ENCODE measurements around the gene TECTB. TPM values are rescaled to one million over a fixed set of nuclear protein-coding genes. Genes with fewer than 3 reads are reported as not detected.

The TECTB gene
- total RNA-seq (not detected), total RNA-seq (0 reads per million in 29 experiments)
- not detected for total RNA-seq (2013)

GRCh38 chr10:112283100-112283499 lies at the start of gene TECTB:
Gene TECTB (plus strand): TSS chr10:112283400. CDS start chr10:112283735, 335 bp downstream.
- Histone ChIP-seq H3K36me3 (ENCODE audit: control insufficient read depth in 2 of 2, extremely low read depth in 1 of 2, insufficient read depth in 1 of 2, low read length in 1 of 2) (no peaks in the 10 kb centered on the region), H3K27ac (ENCODE audit: low read length) (no peak within 1 kb of the TSS), H3K27me3 (replicated peaks in 1 of 2; ENCODE audit: control insufficient read depth in 2 of 2, extremely low read depth in 1 of 2, insufficient read depth in 2 of 2, low read length in 1 of 2) (peaks cover 2 to 4% of the 10 kb centered on the region in 2 experiments), H3K9me3 (no peaks in the 10 kb centered on the region), H3K4me1 (ENCODE audit: control insufficient read depth in 1 of 2, extremely low read depth in 1 of 2, insufficient read depth in 2 of 2, low read length in 2 of 2) (no peaks in the 10 kb centered on the region), H3K4me3 (ENCODE audit: control insufficient read depth in 1 of 2, extremely low read depth in 1 of 2, low read length in 1 of 2) (no peak within 1 kb of the TSS)
- no peak for ATAC-seq (replicated peaks in 1 of 4)
- ChIA-PET CTCF (no interaction called here), POLR2A (no interaction called here)
- DNase-seq: no peak
- Mint-ChIP-seq H3K4me3 (no peak within 1 kb of the TSS), H3K27me3 (peaks cover 25 to 46% of the 10 kb centered on the region in 2 donors), H3K27ac (no peak within 1 kb of the TSS), H3K36me3 (no peaks in the 10 kb centered on the region), H3K4me1 (no peaks in the 10 kb centered on the region), H3K9me3 (no peaks in the 10 kb centered on the region)
- WGBS (ENCODE audit: insufficient coverage): 89% methylated on average over 6 of the region's 6 CpGs

DNA sequence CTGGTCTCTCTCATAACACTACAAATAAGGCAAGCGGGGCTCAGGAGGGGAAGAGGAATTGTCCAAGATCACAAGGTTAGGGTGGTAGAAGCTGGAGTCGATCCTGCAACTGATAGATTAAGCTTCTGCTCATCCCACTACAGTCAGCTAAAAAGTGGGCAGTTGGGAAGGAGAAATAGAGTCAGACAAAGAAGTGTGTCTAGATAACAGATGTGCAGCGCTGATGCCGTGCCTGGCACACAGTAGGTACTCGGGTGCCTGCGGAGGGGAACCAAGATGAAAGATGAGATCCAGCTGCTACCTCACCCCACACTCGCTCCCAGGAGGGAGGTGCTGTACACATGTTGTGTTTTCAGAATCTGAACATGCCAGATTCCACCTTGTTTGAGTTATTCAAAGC lies 48.1 kb upstream of the TECTB start:
- 86% methylated on average over 4 of the region's 7 CpGs for WGBS (ENCODE audit: insufficient coverage)
- Mint-ChIP-seq H3K27me3 (peaks cover 0 to 7% of the 10 kb centered on the region in 2 donors), H3K4me1 (no peaks in the 10 kb centered on the region), H3K4me3 (no peak overlapping the region), H3K9me3 (peaks cover 0 to 17% (median 0%) of the 10 kb centered on the region in 3 donors), H3K27ac (no peak overlapping the region), H3K36me3 (no peaks in the 10 kb centered on the region)
- ATAC-seq (replicated peaks in 1 of 4): no peak
- H3K36me3 ChIP-seq (ENCODE audit: control insufficient read depth in 2 of 2, extremely low read depth in 1 of 2, insufficient read depth in 1 of 2, low read length in 1 of 2): no peaks in the 10 kb centered on the region
- H3K9me3 ChIP-seq: no peaks in the 10 kb centered on the region
- ChIA-PET CTCF (no interaction called here), POLR2A (no interaction called here)
- no peak for DNase-seq
- no peak overlapping the region for H3K4me3 ChIP-seq (ENCODE audit: control insufficient read depth in 1 of 2, extremely low read depth in 1 of 2, low read length in 1 of 2)
- H3K27ac ChIP-seq (ENCODE audit: low read length): no peak overlapping the region
- H3K27me3 ChIP-seq (replicated peaks in 1 of 2; ENCODE audit: control insufficient read depth in 2 of 2, extremely low read depth in 1 of 2, insufficient read depth in 2 of 2, low read length in 1 of 2): peaks cover 0 to 21% of the 10 kb centered on the region in 2 experiments
- no peaks in the 10 kb centered on the region for H3K4me1 ChIP-seq (ENCODE audit: control insufficient read depth in 1 of 2, extremely low read depth in 1 of 2, insufficient read depth in 2 of 2, low read length in 2 of 2)

DNA sequence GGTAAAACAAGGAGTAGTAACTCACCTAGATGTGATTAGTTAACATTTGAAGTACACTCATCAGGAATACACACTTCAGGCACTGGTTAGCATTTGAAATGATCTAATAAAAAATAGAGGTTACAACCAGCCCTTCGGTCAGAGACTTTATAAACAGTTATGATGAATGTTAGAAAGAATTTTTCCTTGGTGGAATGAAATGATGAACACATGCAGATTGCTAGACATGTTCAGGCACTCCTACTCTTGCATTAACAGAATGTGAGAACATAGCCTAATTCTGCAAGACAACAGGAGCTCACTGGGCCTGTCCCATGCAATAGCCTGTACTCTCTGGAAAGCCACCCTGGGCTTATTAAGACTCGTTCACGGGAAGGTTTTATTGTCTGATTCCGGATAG lies 47.3 kb upstream of the TECTB start:
- no peak overlapping the region for H3K27ac Mint-ChIP-seq
- no peak overlapping the region for H3K4me3 Mint-ChIP-seq
- POLR2A ChIA-PET: no interaction called here
- H3K9me3 ChIP-seq: no peaks in the 10 kb centered on the region
- H3K4me1 ChIP-seq (ENCODE audit: control insufficient read depth in 1 of 2, extremely low read depth in 1 of 2, insufficient read depth in 2 of 2, low read length in 2 of 2): no peaks in the 10 kb centered on the region
- ATAC-seq (replicated peaks in 1 of 4) (no peak), DNase-seq (no peak)
- CTCF ChIA-PET: no interaction called here
- no peaks in the 10 kb centered on the region for H3K4me1 Mint-ChIP-seq
- no CpG with 5 or more reads among the region's 4 CpGs for WGBS (ENCODE audit: insufficient coverage)
- H3K27me3 Mint-ChIP-seq: peaks cover under 1 to 7% of the 10 kb centered on the region in 2 donors
- H3K36me3 Mint-ChIP-seq: no peaks in the 10 kb centered on the region
- peaks cover 1 to 19% (median 2%) of the 10 kb centered on the region in 3 donors for H3K9me3 Mint-ChIP-seq
- H3K4me3 ChIP-seq (ENCODE audit: control insufficient read depth in 1 of 2, extremely low read depth in 1 of 2, low read length in 1 of 2): no peak overlapping the region
- H3K27ac ChIP-seq (ENCODE audit: low read length): no peak overlapping the region
- peaks cover 0 to 27% of the 10 kb centered on the region in 2 experiments for H3K27me3 ChIP-seq (replicated peaks in 1 of 2; ENCODE audit: control insufficient read depth in 2 of 2, extremely low read depth in 1 of 2, insufficient read depth in 2 of 2, low read length in 1 of 2)
- no peaks in the 10 kb centered on the region for H3K36me3 ChIP-seq (ENCODE audit: control insufficient read depth in 2 of 2, extremely low read depth in 1 of 2, insufficient read depth in 1 of 2, low read length in 1 of 2)

GRCh38 chr10:112236486-112236885 lies 46.7 kb upstream of the TECTB start:
- H3K4me1 Mint-ChIP-seq: no peaks in the 10 kb centered on the region
- no peaks in the 10 kb centered on the region for H3K36me3 ChIP-seq (ENCODE audit: control insufficient read depth in 2 of 2, extremely low read depth in 1 of 2, insufficient read depth in 1 of 2, low read length in 1 of 2)
- H3K27ac Mint-ChIP-seq: no peak overlapping the region
- no peaks in the 10 kb centered on the region for H3K36me3 Mint-ChIP-seq
- no peaks in the 10 kb centered on the region for H3K4me1 ChIP-seq (ENCODE audit: control insufficient read depth in 1 of 2, extremely low read depth in 1 of 2, insufficient read depth in 2 of 2, low read length in 2 of 2)
- H3K9me3 Mint-ChIP-seq: peaks cover 5 to 25% (median 6%) of the 10 kb centered on the region in 3 donors
- no peak overlapping the region for H3K27ac ChIP-seq (ENCODE audit: low read length)
- 100% methylated on average over 2 of the region's 3 CpGs for WGBS (ENCODE audit: insufficient coverage)
- DNase-seq (no peak), ATAC-seq (replicated peaks in 1 of 4) (no peak)
- CTCF ChIA-PET: no interaction called here
- H3K4me3 ChIP-seq (ENCODE audit: control insufficient read depth in 1 of 2, extremely low read depth in 1 of 2, low read length in 1 of 2): no peak overlapping the region
- peaks cover 0 to 23% of the 10 kb centered on the region in 2 experiments for H3K27me3 ChIP-seq (replicated peaks in 1 of 2; ENCODE audit: control insufficient read depth in 2 of 2, extremely low read depth in 1 of 2, insufficient read depth in 2 of 2, low read length in 1 of 2)
- no peaks in the 10 kb centered on the region for H3K9me3 ChIP-seq
- POLR2A ChIA-PET: no interaction called here
- H3K27me3 Mint-ChIP-seq: peaks cover 3 to 11% of the 10 kb centered on the region in 2 donors
- no peak overlapping the region for H3K4me3 Mint-ChIP-seq

DNA sequence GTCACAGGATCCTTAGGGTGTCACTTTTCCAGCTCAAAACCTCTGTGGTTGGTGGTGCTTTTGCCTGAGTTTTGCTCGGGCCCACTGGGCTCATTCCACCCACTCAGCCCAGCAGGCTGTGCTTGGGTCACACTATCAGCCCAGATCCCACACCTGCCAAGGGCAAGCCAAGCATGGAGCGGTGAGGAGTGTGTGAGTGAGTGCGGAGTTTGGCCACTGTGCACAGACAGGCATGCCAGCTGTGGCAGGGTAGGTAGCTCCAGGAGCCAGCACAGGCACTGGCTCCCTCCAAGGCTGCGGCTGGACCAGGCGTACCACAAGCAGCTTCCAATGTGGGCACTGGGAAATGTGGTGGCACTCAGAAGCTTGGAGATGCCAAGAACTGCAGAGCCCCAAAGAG lies 43.9 kb upstream of the TECTB start:
- Mint-ChIP-seq H3K27ac (no peak overlapping the region), H3K9me3 (peaks cover 5 to 26% (median 6%) of the 10 kb centered on the region in 3 donors), H3K4me1 (no peaks in the 10 kb centered on the region), H3K27me3 (peaks cover 14 to 24% of the 10 kb centered on the region in 2 donors), H3K36me3 (no peaks in the 10 kb centered on the region), H3K4me3 (no peak overlapping the region)
- Histone ChIP-seq H3K36me3 (ENCODE audit: control insufficient read depth in 2 of 2, extremely low read depth in 1 of 2, insufficient read depth in 1 of 2, low read length in 1 of 2) (no peaks in the 10 kb centered on the region), H3K4me3 (ENCODE audit: control insufficient read depth in 1 of 2, extremely low read depth in 1 of 2, low read length in 1 of 2) (no peak overlapping the region), H3K4me1 (ENCODE audit: control insufficient read depth in 1 of 2, extremely low read depth in 1 of 2, insufficient read depth in 2 of 2, low read length in 2 of 2) (no peaks in the 10 kb centered on the region), H3K27ac (ENCODE audit: low read length) (no peak overlapping the region), H3K27me3 (replicated peaks in 1 of 2; ENCODE audit: control insufficient read depth in 2 of 2, extremely low read depth in 1 of 2, insufficient read depth in 2 of 2, low read length in 1 of 2) (peaks cover 0 to 30% of the 10 kb centered on the region in 2 experiments), H3K9me3 (no peaks in the 10 kb centered on the region)
- ATAC-seq (replicated peaks in 1 of 4) (no peak), DNase-seq (no peak)
- ChIA-PET POLR2A (no interaction called here), CTCF (no interaction called here)
- 84% methylated on average over 5 of the region's 5 CpGs for WGBS (ENCODE audit: insufficient coverage)

DNA sequence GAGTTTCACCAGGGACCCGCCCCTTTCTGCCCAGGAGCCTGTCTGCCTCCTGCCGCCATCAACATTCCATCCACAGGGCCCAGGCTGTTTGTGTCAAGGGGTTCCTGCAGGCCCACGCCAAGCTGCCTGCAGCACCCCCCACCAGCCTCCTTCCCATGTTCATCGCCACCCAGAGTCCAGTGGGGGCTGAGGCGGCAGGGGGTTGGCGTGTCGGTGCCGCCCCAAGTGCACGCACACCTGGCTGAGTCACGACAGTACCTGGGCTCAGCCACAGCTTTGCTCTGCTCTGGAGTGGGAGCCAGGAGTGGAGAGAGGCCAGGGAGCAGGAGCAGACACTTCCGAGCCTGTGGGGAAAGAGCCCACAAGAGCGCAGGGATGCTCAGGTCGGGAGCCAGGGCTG lies 42.8 kb upstream of the TECTB start:
- DNase-seq: no peak
- peaks cover 16 to 27% of the 10 kb centered on the region in 2 donors for H3K27me3 Mint-ChIP-seq
- H3K4me3 ChIP-seq (ENCODE audit: control insufficient read depth in 1 of 2, extremely low read depth in 1 of 2, low read length in 1 of 2): no peak overlapping the region
- H3K4me1 ChIP-seq (ENCODE audit: control insufficient read depth in 1 of 2, extremely low read depth in 1 of 2, insufficient read depth in 2 of 2, low read length in 2 of 2): no peaks in the 10 kb centered on the region
- H3K4me3 Mint-ChIP-seq: no peak overlapping the region
- ChIA-PET POLR2A (no interaction called here), CTCF (no interaction called here)
- peaks cover 0 to 27% of the 10 kb centered on the region in 2 experiments for H3K27me3 ChIP-seq (replicated peaks in 1 of 2; ENCODE audit: control insufficient read depth in 2 of 2, extremely low read depth in 1 of 2, insufficient read depth in 2 of 2, low read length in 1 of 2)
- H3K9me3 Mint-ChIP-seq: peaks cover 5 to 26% (median 6%) of the 10 kb centered on the region in 3 donors
- 88% methylated on average over 11 of the region's 13 CpGs for WGBS (ENCODE audit: insufficient coverage)
- ATAC-seq (replicated peaks in 1 of 4): no peak
- no peak overlapping the region for H3K27ac ChIP-seq (ENCODE audit: low read length)
- H3K9me3 ChIP-seq: no peaks in the 10 kb centered on the region
- H3K36me3 Mint-ChIP-seq: no peaks in the 10 kb centered on the region
- no peaks in the 10 kb centered on the region for H3K36me3 ChIP-seq (ENCODE audit: control insufficient read depth in 2 of 2, extremely low read depth in 1 of 2, insufficient read depth in 1 of 2, low read length in 1 of 2)
- H3K4me1 Mint-ChIP-seq: no peaks in the 10 kb centered on the region
- H3K27ac Mint-ChIP-seq: no peak overlapping the region

Measured in T-cell (primary cell).